Measurements from ENCODE around the gene BICRA. TPM values are rescaled to one million over a fixed set of nuclear protein-coding genes. Genes with fewer than 3 reads are reported as not detected.

The BICRA gene
- total and polyA plus RNA-seq, 2 of the 4 experiments (the other 2 are of a cell fraction) = 1.8 to 3.5 TPM

GRCh38 chr19:47704024-47704423 lies 95.1 kb downstream of the BICRA start:
- peak overlapping the region; percentile 81 for H2BK5ac ChIP-seq (ENCODE audit: low read depth, low read length, poor library complexity, severe bottlenecking)
- no peak overlapping the region for H2BK15ac ChIP-seq (ENCODE audit: low read depth, low read length)
- H4K20me1 ChIP-seq (ENCODE audit: insufficient read depth, low read length) = peaks cover 35% of the 10 kb centered on the region
- peak overlapping the region; percentile 71; the same call in 1 of the 2 replicates for H3K4ac ChIP-seq (ENCODE audit: low read depth, low read length)
- 0 out of 2 replicates have a peak overlapping the region, but pooled peaks have one; percentile 58 for H2BK120ac ChIP-seq (ENCODE audit: low read depth, low read length)
- intact Hi-C loops (cut with micrococcal nuclease) = no loop called here
- dilution Hi-C loops (cut with HindIII; ENCODE audit: low sequenced_read_pairs, unreplicated experiment) = no loop called here
- H3K4me3 ChIP-seq (ENCODE audit: insufficient read depth, low read depth, low read length) = no peak overlapping the region
- ChIA-PET CTCF (interaction anchor here (1.4 to 1.8 kb wide), 5 partner anchors 9 to 276 kb away, joined by 3 to 8 read pairs (median 4); partner anchors contain the start of genes EHD2 and NAPA), POLR2A (ENCODE audit: unreplicated experiment) (interaction anchor here (0.5 kb wide), 1 partner anchor 225 kb away, joined by 4 read pairs; no protein-coding TSS in a partner anchor)
- no peak overlapping the region for H4K8ac ChIP-seq (ENCODE audit: low read depth in 2 of 2, low read length in 2 of 2)
- H3K9me1 ChIP-seq (ENCODE audit: insufficient read depth, low read length) = peaks cover 4% of the 10 kb centered on the region
- no TSS peak for BruUV-seq (replicated peaks)
- no peak overlapping the region for H2BK20ac ChIP-seq (ENCODE audit: low read depth, low read length)
- H2AK9ac ChIP-seq (replicated peaks; ENCODE audit: low read depth, low read length, poor library complexity) = peak overlapping the region; percentile 9
- H4K91ac ChIP-seq (ENCODE audit: insufficient read depth, low read depth, low read length) = no peak overlapping the region
- peak overlapping the region; percentile 16; the same call in 1 of the 2 replicates for H3K23ac ChIP-seq (ENCODE audit: low read depth, low read length)
- peak overlapping the region; percentile 78; the same call in 1 of the 2 replicates for H2AK5ac ChIP-seq (ENCODE audit: low read depth, low read length)
- H3K79me1 ChIP-seq (ENCODE audit: low read depth in 1 of 2, low read length in 2 of 2) = peaks cover 0 to 14% of the 10 kb centered on the region in 2 experiments; a peak in 1 of 4 replicates
- H3K9ac ChIP-seq (ENCODE audit: low read depth, low read length) = no peak overlapping the region
- peaks cover 4% of the 10 kb centered on the region; the same call in 1 of the 2 replicates for H3K9me3 ChIP-seq (ENCODE audit: control insufficient read depth, insufficient read depth, low read length)
- in situ Hi-C loops (cut with MboI; ENCODE audit: low sequenced_read_pairs) = loop anchor here (25.0 kb wide), 1 partner anchor 417 kb away; no protein-coding TSS in a partner anchor
- peak overlapping the region; percentile 67; the same call in 1 of the 2 replicates for H3K27ac ChIP-seq (ENCODE audit: insufficient read depth, low read length)
- no peak overlapping the region for H3K56ac ChIP-seq (ENCODE audit: extremely low read depth, insufficient read depth, low read length)
- WGBS, 2 experiments (ENCODE audit: extremely low coverage in 2 of 2, insufficient read length in 1 of 2) = 10% methylated on average over 9 of the region's 11 CpGs; no CpG with 5 or more reads in 1 of the 2 experiments
- no peak overlapping the region for H3K18ac ChIP-seq (ENCODE audit: low read depth, low read length)
- H3K4me1 ChIP-seq (ENCODE audit: control insufficient read depth, insufficient read depth, low read length) = peaks cover 5% of the 10 kb centered on the region
- no peak overlapping the region for H3K14ac ChIP-seq (replicated peaks; ENCODE audit: low read depth, low read length)
- H3K27me3 ChIP-seq (ENCODE audit: control insufficient read depth, insufficient read depth, low read length) = no peaks in the 10 kb centered on the region
- peaks cover 30% of the 10 kb centered on the region; the same call in 1 of the 2 replicates for H3K36me3 ChIP-seq (ENCODE audit: control insufficient read depth, insufficient read depth, low read length)
- H2AFZ ChIP-seq (replicated peaks; ENCODE audit: low read length, poor library complexity) = no peak overlapping the region
- peak overlapping the region; percentile 24; the same call in 1 of the 2 replicates for H3K4me2 ChIP-seq (ENCODE audit: low read depth, low read length)
- DNase-seq = peak; percentile 99
- no peak overlapping the region for H4K5ac ChIP-seq (ENCODE audit: low read depth, low read length)
- ATAC-seq (ENCODE audit: low read depth) = peak; percentile 65
- TF ChIP-seq MXI1 (IDR thresholded peaks at IDR 0.05; ENCODE audit: borderline replicate concordance, low read depth, low read length) (0 out of 2 replicates have a peak, but pooled peaks have one; percentile 44), CEBPB (IDR thresholded peaks at IDR 0.05; ENCODE audit: low read depth, low read length) (peak; percentile 90), CTCF (conservative IDR thresholded peaks at IDR 0.05; ENCODE audit: low read depth, low read length) (no peak), RAD21 (IDR thresholded peaks at IDR 0.05; ENCODE audit: low read length) (no peak), FOS (IDR thresholded peaks at IDR 0.05; ENCODE audit: low read depth, low read length) (peak; percentile 97), MAFK (IDR thresholded peaks at IDR 0.05; ENCODE audit: low read depth, low read length) (no peak), SMC3 (IDR thresholded peaks at IDR 0.05; ENCODE audit: low read depth, low read length) (no peak), ELK1 (IDR thresholded peaks at IDR 0.05; ENCODE audit: borderline replicate concordance, low read depth, low read length) (no peak), POLR2A (IDR thresholded peaks at IDR 0.05; ENCODE audit: low read depth, low read length) (no peak), MAZ (IDR thresholded peaks at IDR 0.05; ENCODE audit: borderline replicate concordance, low read depth, low read length) (0 out of 2 replicates have a peak, but pooled peaks have one; percentile 14), USF2 (IDR thresholded peaks at IDR 0.05; ENCODE audit: low read depth, low read length) (no peak), CHD1 (IDR thresholded peaks at IDR 0.05; ENCODE audit: low read depth, low read length) (no peak), BHLHE40 (IDR thresholded peaks at IDR 0.05; ENCODE audit: low read depth, low read length) (peak; percentile 94), NFE2L2 (IDR thresholded peaks at IDR 0.05; ENCODE audit: low read depth, low read length) (peak; percentile 43; the same call in 1 of the 2 replicates), RFX5 (IDR thresholded peaks at IDR 0.05; ENCODE audit: low read depth, low read length) (no peak)
